ENCODE data around the gene SLCO4A1. TPM values are rescaled to one million over a fixed set of nuclear protein-coding genes. Genes with fewer than 3 reads are reported as not detected.
A peak's percentile ranks its signal among the peaks of the same experiment; 100 is the strongest.

Gene SLCO4A1
- total and polyA plus RNA-seq, 5 donors from 2014 or later = 1.8 to 7.4 (median 2.8) TPM

GRCh38 chr20:62705627-62706026 lies 63.3 kb downstream of the SLCO4A1 start:
- no peaks in the 10 kb centered on the region for H3K36me3 ChIP-seq (ENCODE audit: control insufficient read depth, insufficient read depth, low read length)
- H3K27me3 Mint-ChIP-seq = peaks cover 29% of the 10 kb centered on the region
- peaks cover 18% of the 10 kb centered on the region for H3K4me1 ChIP-seq (ENCODE audit: control insufficient read depth, insufficient read depth, low read length, poor library complexity, severe bottlenecking)
- H3K4me3 ChIP-seq (ENCODE audit: low read depth, low read length) = no peak overlapping the region
- no peak overlapping the region for H3K4me3 Mint-ChIP-seq
- ATAC-seq (ENCODE audit: low read depth in 2 of 2) (no peak), DNase-seq (no peak)
- H3K9me3 Mint-ChIP-seq = peaks cover 0 to 2% (median 0%) of the 10 kb centered on the region in 7 donors
- peaks cover 4 to 19% (median 7%) of the 10 kb centered on the region in 4 donors for H3K4me1 Mint-ChIP-seq
- H3K9me3 ChIP-seq (ENCODE audit: control insufficient read depth in 2 of 2, low read length in 2 of 2) = no peaks in the 10 kb centered on the region
- H3K27ac Mint-ChIP-seq = no peak overlapping the region
- H3K27me3 ChIP-seq (ENCODE audit: control insufficient read depth, insufficient read depth, low read length) = no peaks in the 10 kb centered on the region
- no peak overlapping the region for H3K27ac ChIP-seq (ENCODE audit: insufficient read depth, low read length, poor library complexity, severe bottlenecking)
- no peaks in the 10 kb centered on the region for H3K36me3 Mint-ChIP-seq

- Mint-ChIP-seq H3K36me3 (no peaks in the 10 kb centered on the region), H3K4me3 (no peak overlapping the region), H3K27me3 (peaks cover 29% of the 10 kb centered on the region), H3K4me1 (peaks cover 4 to 19% (median 8%) of the 10 kb centered on the region in 4 donors), H3K9me3 (peaks cover 0 to 2% (median 0%) of the 10 kb centered on the region in 7 donors), H3K27ac (no peak overlapping the region)
- DNase-seq (no peak), ATAC-seq (ENCODE audit: low read depth in 2 of 2) (no peak)
- Histone ChIP-seq H3K4me3 (ENCODE audit: low read depth, low read length) (no peak overlapping the region), H3K4me1 (ENCODE audit: control insufficient read depth, insufficient read depth, low read length, poor library complexity, severe bottlenecking) (peaks cover 24% of the 10 kb centered on the region), H3K27me3 (ENCODE audit: control insufficient read depth, insufficient read depth, low read length) (no peaks in the 10 kb centered on the region), H3K9me3 (ENCODE audit: control insufficient read depth in 2 of 2, low read length in 2 of 2) (no peaks in the 10 kb centered on the region), H3K27ac (ENCODE audit: insufficient read depth, low read length, poor library complexity, severe bottlenecking) (no peak overlapping the region), H3K36me3 (ENCODE audit: control insufficient read depth, insufficient read depth, low read length) (no peaks in the 10 kb centered on the region)
Measured at GRCh38 chr20:62706344-62706743, 64.0 kb downstream of the SLCO4A1 start.

- no peak overlapping the region for H3K27ac Mint-ChIP-seq
- ATAC-seq (ENCODE audit: low read depth in 2 of 2) = no peak
- H3K27ac ChIP-seq (ENCODE audit: insufficient read depth, low read length, poor library complexity, severe bottlenecking) = no peak overlapping the region
- H3K27me3 Mint-ChIP-seq = peaks cover 29% of the 10 kb centered on the region
- H3K27me3 ChIP-seq (ENCODE audit: control insufficient read depth, insufficient read depth, low read length) = no peaks in the 10 kb centered on the region
- peaks cover 4 to 19% (median 8%) of the 10 kb centered on the region in 4 donors for H3K4me1 Mint-ChIP-seq
- H3K4me3 ChIP-seq (ENCODE audit: low read depth, low read length) = no peak overlapping the region
- peak overlapping the region in 1 of 4 donors; percentile 29 for H3K4me3 Mint-ChIP-seq
- no peaks in the 10 kb centered on the region for H3K9me3 ChIP-seq (ENCODE audit: control insufficient read depth in 2 of 2, low read length in 2 of 2)
- no peaks in the 10 kb centered on the region for H3K36me3 Mint-ChIP-seq
- H3K4me1 ChIP-seq (ENCODE audit: control insufficient read depth, insufficient read depth, low read length, poor library complexity, severe bottlenecking) = peaks cover 25% of the 10 kb centered on the region
- no peaks in the 10 kb centered on the region for H3K36me3 ChIP-seq (ENCODE audit: control insufficient read depth, insufficient read depth, low read length)
- no peak for DNase-seq
- peaks cover 0 to 2% (median 0%) of the 10 kb centered on the region in 7 donors for H3K9me3 Mint-ChIP-seq
Measured at GRCh38 chr20:62706857-62707256, 64.6 kb downstream of the SLCO4A1 start.

GRCh38 chr20:62707276-62707920 lies 65.1 kb downstream of the SLCO4A1 start:
- no peak overlapping the region for H3K4me3 ChIP-seq (ENCODE audit: low read depth, low read length)
- no peaks in the 10 kb centered on the region for H3K9me3 ChIP-seq (ENCODE audit: control insufficient read depth in 2 of 2, low read length in 2 of 2)
- H3K9me3 Mint-ChIP-seq = peaks cover 0 to 2% (median 0%) of the 10 kb centered on the region in 7 donors
- no peaks in the 10 kb centered on the region for H3K36me3 ChIP-seq (ENCODE audit: control insufficient read depth, insufficient read depth, low read length)
- H3K27me3 Mint-ChIP-seq = peaks cover 29% of the 10 kb centered on the region
- H3K4me3 Mint-ChIP-seq = peak overlapping the region in 2 of 4 donors; percentile 62 to 81
- peaks cover 25% of the 10 kb centered on the region for H3K4me1 ChIP-seq (ENCODE audit: control insufficient read depth, insufficient read depth, low read length, poor library complexity, severe bottlenecking)
- DNase-seq (no peak), ATAC-seq (ENCODE audit: low read depth in 2 of 2) (no peak)
- H3K27me3 ChIP-seq (ENCODE audit: control insufficient read depth, insufficient read depth, low read length) = no peaks in the 10 kb centered on the region
- no peak overlapping the region for H3K27ac Mint-ChIP-seq
- H3K27ac ChIP-seq (ENCODE audit: insufficient read depth, low read length, poor library complexity, severe bottlenecking) = no peak overlapping the region
- H3K4me1 Mint-ChIP-seq = peaks cover 4 to 19% (median 8%) of the 10 kb centered on the region in 4 donors
- H3K36me3 Mint-ChIP-seq = no peaks in the 10 kb centered on the region

DNA sequence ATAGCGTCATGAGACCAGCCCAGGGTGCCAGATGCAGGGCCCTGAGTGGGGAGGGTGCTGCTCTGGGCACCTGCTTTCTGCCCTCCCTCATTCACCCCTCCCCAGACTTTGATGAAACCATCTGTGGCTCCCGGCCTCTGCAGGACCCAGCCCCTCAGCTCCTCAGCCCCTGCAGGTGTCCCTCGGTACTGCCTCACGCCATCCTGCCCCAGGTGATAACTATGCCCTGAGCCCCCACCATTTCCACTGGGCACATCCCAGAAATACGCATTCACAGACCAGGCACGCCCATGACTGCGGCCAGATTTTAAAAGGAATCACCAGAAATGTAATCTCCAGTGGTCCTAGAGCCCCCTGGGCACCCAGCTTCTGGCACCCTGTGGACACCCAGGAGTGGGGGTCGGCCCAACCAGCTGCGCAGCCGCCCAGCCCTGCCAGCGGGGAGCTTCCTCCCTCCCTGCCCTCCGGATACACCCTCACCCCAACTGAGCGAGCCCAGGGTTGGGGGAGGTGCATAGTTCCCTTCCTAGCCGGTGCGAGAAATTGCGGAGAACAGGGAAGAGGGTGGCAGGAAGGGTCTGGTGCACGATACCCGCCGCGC lies 65.7 kb downstream of the SLCO4A1 start:
- DNase-seq = peak in 1 of 3 donors; percentile 20
- H3K36me3 Mint-ChIP-seq = no peaks in the 10 kb centered on the region
- no peaks in the 10 kb centered on the region for H3K36me3 ChIP-seq (ENCODE audit: control insufficient read depth, insufficient read depth, low read length)
- peaks cover 29% of the 10 kb centered on the region for H3K27me3 Mint-ChIP-seq
- H3K4me1 ChIP-seq (ENCODE audit: control insufficient read depth, insufficient read depth, low read length, poor library complexity, severe bottlenecking) = peaks cover 25% of the 10 kb centered on the region
- ATAC-seq (ENCODE audit: low read depth in 2 of 2) = no peak
- peaks cover 4 to 19% (median 8%) of the 10 kb centered on the region in 4 donors for H3K4me1 Mint-ChIP-seq
- no peaks in the 10 kb centered on the region for H3K27me3 ChIP-seq (ENCODE audit: control insufficient read depth, insufficient read depth, low read length)
- no peak overlapping the region for H3K27ac Mint-ChIP-seq
- no peak overlapping the region for H3K4me3 ChIP-seq (ENCODE audit: low read depth, low read length)
- no peak overlapping the region for H3K27ac ChIP-seq (ENCODE audit: insufficient read depth, low read length, poor library complexity, severe bottlenecking)
- H3K9me3 ChIP-seq (ENCODE audit: control insufficient read depth in 2 of 2, low read length in 2 of 2) = no peaks in the 10 kb centered on the region
- H3K9me3 Mint-ChIP-seq = peaks cover 0 to 2% (median 0%) of the 10 kb centered on the region in 7 donors
- H3K4me3 Mint-ChIP-seq = peak overlapping the region in 3 of 4 donors; percentile 62 to 81 (median 63)

DNA sequence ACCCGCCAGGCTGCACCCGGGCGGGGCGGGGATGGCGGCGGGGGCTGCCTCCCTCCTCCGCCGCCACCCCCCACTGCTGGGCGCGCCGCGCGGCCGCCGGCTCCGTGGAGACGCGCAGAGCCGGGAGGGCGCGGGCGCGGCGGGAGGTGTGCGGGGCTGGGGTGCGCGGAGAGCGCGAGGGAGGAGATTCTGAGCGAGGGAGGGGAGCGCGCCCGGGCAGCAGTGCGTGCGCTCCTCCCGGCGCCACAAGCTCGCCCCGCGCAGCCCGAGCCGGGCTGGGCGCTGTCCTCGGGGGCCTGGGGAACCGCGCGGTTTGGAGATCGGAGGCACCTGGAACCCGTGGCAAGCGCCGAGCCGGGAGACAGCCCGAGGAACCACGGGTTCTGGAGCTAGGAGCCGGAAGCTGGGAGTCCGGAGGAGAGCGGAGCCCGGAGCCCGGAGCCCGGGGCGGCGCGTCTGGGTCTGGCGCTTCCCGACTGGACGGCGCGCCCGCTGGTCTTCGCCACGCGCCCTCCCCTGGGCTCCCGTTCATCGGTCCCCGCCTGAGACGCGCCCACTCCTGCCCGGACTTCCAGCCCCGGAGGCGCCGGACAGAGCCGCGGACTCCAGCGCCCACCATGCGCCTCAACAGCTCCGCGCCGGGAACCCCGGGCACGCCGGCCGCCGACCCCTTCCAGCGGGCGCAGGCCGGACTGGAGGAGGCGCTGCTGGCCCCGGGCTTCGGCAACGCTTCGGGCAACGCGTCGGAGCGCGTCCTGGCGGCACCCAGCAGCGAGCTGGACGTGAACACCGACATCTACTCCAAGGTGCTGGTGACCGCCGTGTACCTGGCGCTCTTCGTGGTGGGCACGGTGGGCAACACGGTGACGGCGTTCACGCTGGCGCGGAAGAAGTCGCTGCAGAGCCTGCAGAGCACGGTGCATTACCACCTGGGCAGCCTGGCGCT lies 66.6 kb downstream of the SLCO4A1 start, which contains the start of gene NTSR1:
Gene NTSR1 (plus strand): TSS at position 246 of the 946 bp plus-strand sequence. CDS start 372 bp downstream, at position 618.
- Histone ChIP-seq H3K27ac (ENCODE audit: insufficient read depth, low read length, poor library complexity, severe bottlenecking) (no peak within 1 kb of the TSS), H3K4me3 (ENCODE audit: low read depth, low read length) (no peak within 1 kb of the TSS), H3K27me3 (ENCODE audit: control insufficient read depth, insufficient read depth, low read length) (no peaks in the 10 kb centered on the region), H3K4me1 (ENCODE audit: control insufficient read depth, insufficient read depth, low read length, poor library complexity, severe bottlenecking) (peaks cover 22% of the 10 kb centered on the region), H3K36me3 (ENCODE audit: control insufficient read depth, insufficient read depth, low read length) (no peaks in the 10 kb centered on the region), H3K9me3 (ENCODE audit: control insufficient read depth in 2 of 2, low read length in 2 of 2) (no peaks in the 10 kb centered on the region)
- no peak for ATAC-seq (ENCODE audit: low read depth in 2 of 2)
- no peak for DNase-seq
- Mint-ChIP-seq H3K9me3 (peaks cover 0 to 2% (median 0%) of the 10 kb centered on the region in 7 donors), H3K36me3 (no peaks in the 10 kb centered on the region), H3K27ac (no peak within 1 kb of the TSS), H3K4me3 (peak within 1 kb of the TSS in 3 of 4 donors; percentile 62 to 81 (median 63)), H3K27me3 (peaks cover 29% of the 10 kb centered on the region), H3K4me1 (peaks cover 0 to 13% (median 3%) of the 10 kb centered on the region in 4 donors)

DNA sequence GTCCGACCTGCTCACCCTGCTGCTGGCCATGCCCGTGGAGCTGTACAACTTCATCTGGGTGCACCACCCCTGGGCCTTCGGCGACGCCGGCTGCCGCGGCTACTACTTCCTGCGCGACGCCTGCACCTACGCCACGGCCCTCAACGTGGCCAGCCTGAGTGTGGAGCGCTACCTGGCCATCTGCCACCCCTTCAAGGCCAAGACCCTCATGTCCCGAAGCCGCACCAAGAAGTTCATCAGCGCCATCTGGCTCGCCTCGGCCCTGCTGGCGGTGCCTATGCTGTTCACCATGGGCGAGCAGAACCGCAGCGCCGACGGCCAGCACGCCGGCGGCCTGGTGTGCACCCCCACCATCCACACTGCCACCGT lies 67.2 kb downstream of the SLCO4A1 start:
- H3K36me3 ChIP-seq (ENCODE audit: control insufficient read depth, insufficient read depth, low read length) = no peaks in the 10 kb centered on the region
- peaks cover 19% of the 10 kb centered on the region for H3K4me1 ChIP-seq (ENCODE audit: control insufficient read depth, insufficient read depth, low read length, poor library complexity, severe bottlenecking)
- no peak for ATAC-seq (ENCODE audit: low read depth in 2 of 2)
- Mint-ChIP-seq H3K27ac (no peak overlapping the region), H3K4me3 (peak overlapping the region in 2 of 4 donors; percentile 41 to 53), H3K27me3 (peaks cover 29% of the 10 kb centered on the region), H3K36me3 (no peaks in the 10 kb centered on the region), H3K4me1 (peaks cover 0 to 14% (median 4%) of the 10 kb centered on the region in 4 donors), H3K9me3 (peaks cover 0 to 2% (median 0%) of the 10 kb centered on the region in 7 donors)
- no peaks in the 10 kb centered on the region for H3K27me3 ChIP-seq (ENCODE audit: control insufficient read depth, insufficient read depth, low read length)
- DNase-seq = no peak
- no peak overlapping the region for H3K4me3 ChIP-seq (ENCODE audit: low read depth, low read length)
- H3K27ac ChIP-seq (ENCODE audit: insufficient read depth, low read length, poor library complexity, severe bottlenecking) = no peak overlapping the region
- no peaks in the 10 kb centered on the region for H3K9me3 ChIP-seq (ENCODE audit: control insufficient read depth in 2 of 2, low read length in 2 of 2)

All from CD4-positive, CD25-positive, alpha-beta regulatory T cell (primary cell).